ENCODE results near the gene DPYD. TPM values are rescaled to one million over a fixed set of nuclear protein-coding genes. Genes with fewer than 3 reads are reported as not detected.

DPYD gene
- total and polyA plus RNA-seq, 10 of the 15 experiments (the other 5 are each of a cell fraction or from before 2014, with no cell fraction given) = 5.7 to 23.8 (median 10.2) TPM

DNA sequence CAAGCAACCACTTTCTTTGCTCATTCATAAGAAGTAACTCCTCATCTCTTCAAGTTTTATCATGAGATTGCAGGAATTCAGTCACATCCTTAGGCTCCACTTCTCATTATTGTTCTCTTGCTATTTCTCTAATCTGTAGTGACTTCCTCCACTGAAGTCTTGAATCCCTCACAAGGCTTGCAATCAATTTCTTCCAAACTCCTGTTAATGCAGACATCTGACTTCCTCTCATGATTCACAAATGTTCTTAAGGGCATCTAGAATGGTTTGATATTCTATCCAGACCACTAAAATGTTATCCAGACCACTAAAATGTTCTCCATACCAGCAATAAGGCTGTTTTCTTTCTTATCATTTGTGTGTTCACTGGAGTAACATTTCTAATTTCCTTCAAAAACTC, 528.1 kb downstream of the DPYD start:
- FAIRE-seq = peak; percentile 74
- Histone ChIP-seq H2AFZ (ENCODE audit: control insufficient read depth, low read depth, low read length) (no peak overlapping the region), H3K9ac (ENCODE audit: control insufficient read depth, insufficient read depth, low read length) (no peak overlapping the region), H3K27me3 (replicated peaks in 1 of 2; ENCODE audit: control insufficient read depth in 2 of 2, insufficient read depth in 2 of 2, low read length in 1 of 2) (no peaks in the 10 kb centered on the region), H4K20me1 (ENCODE audit: control insufficient read depth, insufficient read depth) (no peaks in the 10 kb centered on the region), H3K4me1 (ENCODE audit: control insufficient read depth, insufficient read depth, low read length) (no peaks in the 10 kb centered on the region), H3K9me3 (replicated peaks; ENCODE audit: control insufficient read depth, insufficient read depth, low read length) (no peaks in the 10 kb centered on the region), H3K4me3 (no peak overlapping the region), H3K27ac (ENCODE audit: control insufficient read depth, insufficient read depth) (no peak overlapping the region), H3K79me2 (ENCODE audit: control insufficient read depth, insufficient read depth, low read length) (no peaks in the 10 kb centered on the region), H3K4me2 (ENCODE audit: control insufficient read depth, insufficient read depth) (no peak overlapping the region), H3K36me3 (ENCODE audit: control insufficient read depth in 2 of 2, insufficient read depth in 2 of 2, low read length in 1 of 2) (no peaks in the 10 kb centered on the region)
- BruUV-seq (replicated peaks) = no TSS peak
- in situ Hi-C loops (cut with MboI) = no loop called here
- TF ChIP-seq, protein P1, sequence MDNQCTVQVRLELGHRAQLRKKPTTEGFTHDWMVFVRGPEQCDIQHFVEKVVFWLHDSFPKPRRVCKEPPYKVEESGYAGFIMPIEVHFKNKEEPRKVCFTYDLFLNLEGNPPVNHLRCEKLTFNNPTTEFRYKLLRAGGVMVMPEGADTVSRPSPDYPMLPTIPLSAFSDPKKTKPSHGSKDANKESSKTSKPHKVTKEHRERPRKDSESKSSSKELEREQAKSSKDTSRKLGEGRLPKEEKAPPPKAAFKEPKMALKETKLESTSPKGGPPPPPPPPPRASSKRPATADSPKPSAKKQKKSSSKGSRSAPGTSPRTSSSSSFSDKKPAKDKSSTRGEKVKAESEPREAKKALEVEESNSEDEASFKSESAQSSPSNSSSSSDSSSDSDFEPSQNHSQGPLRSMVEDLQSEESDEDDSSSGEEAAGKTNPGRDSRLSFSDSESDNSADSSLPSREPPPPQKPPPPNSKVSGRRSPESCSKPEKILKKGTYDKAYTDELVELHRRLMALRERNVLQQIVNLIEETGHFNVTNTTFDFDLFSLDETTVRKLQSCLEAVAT (IDR thresholded peaks at IDR 0.05) = no peak
- no peak for TF ChIP-seq SREBF1 (IDR thresholded peaks at IDR 0.05; ENCODE audit: low read length)
- TF ChIP-seq, protein P2, sequence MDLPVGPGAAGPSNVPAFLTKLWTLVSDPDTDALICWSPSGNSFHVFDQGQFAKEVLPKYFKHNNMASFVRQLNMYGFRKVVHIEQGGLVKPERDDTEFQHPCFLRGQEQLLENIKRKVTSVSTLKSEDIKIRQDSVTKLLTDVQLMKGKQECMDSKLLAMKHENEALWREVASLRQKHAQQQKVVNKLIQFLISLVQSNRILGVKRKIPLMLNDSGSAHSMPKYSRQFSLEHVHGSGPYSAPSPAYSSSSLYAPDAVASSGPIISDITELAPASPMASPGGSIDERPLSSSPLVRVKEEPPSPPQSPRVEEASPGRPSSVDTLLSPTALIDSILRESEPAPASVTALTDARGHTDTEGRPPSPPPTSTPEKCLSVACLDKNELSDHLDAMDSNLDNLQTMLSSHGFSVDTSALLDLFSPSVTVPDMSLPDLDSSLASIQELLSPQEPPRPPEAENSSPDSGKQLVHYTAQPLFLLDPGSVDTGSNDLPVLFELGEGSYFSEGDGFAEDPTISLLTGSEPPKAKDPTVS (IDR thresholded peaks at IDR 0.05; ENCODE audit: low read depth, low read length) = no peak
- TF ChIP-seq CREB1 (IDR thresholded peaks at IDR 0.05; ENCODE audit: low read depth) = no peak
- TF ChIP-seq JUNB (IDR thresholded peaks at IDR 0.05) = no peak
- POLR2A ChIA-PET = no interaction called here
- SMC1A ChIA-PET (ENCODE audit: uncharacterized antibody, unreplicated experiment) = no interaction called here
- intact Hi-C loops (cut with micrococcal nuclease; ENCODE audit: unreplicated experiment) = no loop called here
- RAD21 ChIA-PET (ENCODE audit: unreplicated experiment) = no interaction called here
- no peak for ATAC-seq
- CTCF ChIA-PET = interaction anchor here (1.0 kb wide), 1 partner anchor 14 kb away, joined by 3 read pairs; no protein-coding TSS in a partner anchor
- DNase-seq (ENCODE audit: low read depth, low spot score) = no peak

All from GM12878 (cell line).